ENCODE measurements around the gene NALCN.

Gene NALCN

DNA sequence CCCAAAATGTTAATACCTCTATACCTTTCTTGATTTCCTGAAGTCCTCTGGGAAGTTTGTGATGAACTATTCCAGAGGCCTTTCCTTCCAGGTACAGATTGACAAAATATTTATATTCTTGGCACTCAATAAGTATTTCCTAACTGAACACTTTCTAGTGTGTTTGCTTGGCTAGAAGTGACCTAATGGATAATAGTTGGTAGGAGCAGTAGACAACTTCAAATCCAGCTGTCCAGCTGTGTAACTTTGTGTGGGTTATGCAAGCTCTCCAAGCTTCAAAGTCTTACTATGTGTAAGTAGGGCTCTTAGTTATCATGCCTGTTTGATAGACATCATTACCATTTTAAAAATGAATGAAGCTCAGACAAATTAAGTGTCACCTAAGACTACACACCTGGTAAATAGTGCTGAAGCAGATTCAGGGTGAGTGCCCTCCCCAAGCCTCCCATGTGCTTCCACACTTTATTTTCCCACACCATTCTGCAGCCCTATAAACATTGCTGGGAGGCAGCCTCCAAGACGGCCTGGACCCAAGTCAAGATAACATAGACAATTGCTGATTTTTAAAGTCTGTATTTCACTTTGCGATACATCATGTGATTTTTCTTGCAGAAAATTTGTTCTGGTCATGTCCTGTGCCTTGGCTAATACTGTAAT lies 196.6 kb downstream of the NALCN start:
- H3K9me3 ChIP-seq (ENCODE audit: control insufficient read depth, low read depth, low read length), result no peaks in the 10 kb centered on the region
- H3K9ac ChIP-seq (ENCODE audit: low read length), result no peak overlapping the region
- H3K4me1 ChIP-seq (ENCODE audit: control insufficient read depth, low read depth, low read length), result no peaks in the 10 kb centered on the region
- H3K4me3 ChIP-seq (ENCODE audit: low read length), result no peak overlapping the region
- H3K36me3 ChIP-seq (ENCODE audit: control insufficient read depth, low read depth, low read length), result no peaks in the 10 kb centered on the region
- no peak overlapping the region for H3K27ac ChIP-seq (ENCODE audit: low read length)
- no peaks in the 10 kb centered on the region for H3K27me3 ChIP-seq (ENCODE audit: control insufficient read depth, insufficient read depth, low read length)

DNA sequence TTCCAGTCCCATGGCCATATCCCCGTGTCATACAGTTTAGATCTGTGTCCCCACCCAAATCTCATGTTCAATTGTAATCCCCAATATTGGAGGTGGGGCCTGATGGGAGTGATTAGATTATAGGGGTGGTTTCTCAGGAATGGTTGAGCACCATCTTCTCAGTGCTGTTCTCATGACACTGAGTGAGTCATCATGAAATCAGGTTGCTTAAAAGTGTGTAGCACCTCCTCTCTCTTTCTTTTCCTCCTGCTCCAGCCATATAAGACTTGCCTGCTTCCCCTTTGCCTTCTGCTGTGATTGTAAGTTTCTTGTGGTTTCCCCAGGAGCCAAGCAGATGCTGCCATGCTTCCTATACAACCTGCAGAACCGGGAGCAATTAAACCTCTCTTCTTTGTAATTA lies 197.8 kb downstream of the NALCN start:
- Histone ChIP-seq H3K9ac (ENCODE audit: low read length) (no peak overlapping the region), H3K27ac (ENCODE audit: low read length) (no peak overlapping the region), H3K9me3 (ENCODE audit: control insufficient read depth, low read depth, low read length) (no peaks in the 10 kb centered on the region), H3K4me3 (ENCODE audit: low read length) (no peak overlapping the region), H3K27me3 (ENCODE audit: control insufficient read depth, insufficient read depth, low read length) (no peaks in the 10 kb centered on the region), H3K4me1 (ENCODE audit: control insufficient read depth, low read depth, low read length) (no peaks in the 10 kb centered on the region), H3K36me3 (ENCODE audit: control insufficient read depth, low read depth, low read length) (no peaks in the 10 kb centered on the region)

- Histone ChIP-seq H3K27me3 (ENCODE audit: control insufficient read depth, insufficient read depth, low read length) (no peaks in the 10 kb centered on the region), H3K9ac (ENCODE audit: low read length) (no peak overlapping the region), H3K36me3 (ENCODE audit: control insufficient read depth, low read depth, low read length) (no peaks in the 10 kb centered on the region), H3K4me1 (ENCODE audit: control insufficient read depth, low read depth, low read length) (no peaks in the 10 kb centered on the region), H3K27ac (ENCODE audit: low read length) (no peak overlapping the region), H3K4me3 (ENCODE audit: low read length) (no peak overlapping the region), H3K9me3 (ENCODE audit: control insufficient read depth, low read depth, low read length) (no peaks in the 10 kb centered on the region)
Observed at GRCh38 chr13:101217086-101217485, 199.2 kb downstream of the NALCN start.

GRCh38 chr13:101211261-101211660 lies 205.0 kb downstream of the NALCN start:
- Histone ChIP-seq H3K4me3 (ENCODE audit: low read length) (no peak overlapping the region), H3K36me3 (ENCODE audit: control insufficient read depth, low read depth, low read length) (no peaks in the 10 kb centered on the region), H3K27me3 (ENCODE audit: control insufficient read depth, insufficient read depth, low read length) (no peaks in the 10 kb centered on the region), H3K4me1 (ENCODE audit: control insufficient read depth, low read depth, low read length) (no peaks in the 10 kb centered on the region), H3K27ac (ENCODE audit: low read length) (no peak overlapping the region), H3K9ac (ENCODE audit: low read length) (no peak overlapping the region), H3K9me3 (ENCODE audit: control insufficient read depth, low read depth, low read length) (no peaks in the 10 kb centered on the region)

DNA sequence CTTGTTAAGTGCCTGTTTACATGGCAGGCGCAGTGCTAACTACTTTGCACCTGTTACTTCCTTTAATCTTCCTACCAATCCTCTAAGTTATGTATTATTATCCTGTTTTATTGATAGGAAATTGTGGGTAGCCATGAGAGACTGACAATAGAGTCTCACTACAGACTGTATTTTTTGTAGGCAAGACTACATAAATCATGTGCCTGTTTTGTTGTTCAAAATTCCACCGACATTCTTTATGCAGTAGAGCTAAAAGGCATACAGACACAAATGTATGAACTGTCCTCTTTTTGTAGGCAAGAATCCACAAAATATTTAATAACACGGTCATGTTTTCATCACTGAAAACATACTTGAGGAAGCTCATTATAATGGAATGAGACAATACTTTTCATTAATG lies 205.5 kb downstream of the NALCN start:
- no peaks in the 10 kb centered on the region for H3K36me3 ChIP-seq (ENCODE audit: control insufficient read depth, low read depth, low read length)
- H3K4me1 ChIP-seq (ENCODE audit: control insufficient read depth, low read depth, low read length), result no peaks in the 10 kb centered on the region
- no peak overlapping the region for H3K4me3 ChIP-seq (ENCODE audit: low read length)
- no peaks in the 10 kb centered on the region for H3K27me3 ChIP-seq (ENCODE audit: control insufficient read depth, insufficient read depth, low read length)
- H3K27ac ChIP-seq (ENCODE audit: low read length), result no peak overlapping the region
- no peak overlapping the region for H3K9ac ChIP-seq (ENCODE audit: low read length)
- H3K9me3 ChIP-seq (ENCODE audit: control insufficient read depth, low read depth, low read length), result no peaks in the 10 kb centered on the region

GRCh38 chr13:101209206-101209893 lies 207.0 kb downstream of the NALCN start:
- H3K4me1 ChIP-seq (ENCODE audit: control insufficient read depth, low read depth, low read length), result no peaks in the 10 kb centered on the region
- no peaks in the 10 kb centered on the region for H3K9me3 ChIP-seq (ENCODE audit: control insufficient read depth, low read depth, low read length)
- H3K9ac ChIP-seq (ENCODE audit: low read length), result no peak overlapping the region
- no peaks in the 10 kb centered on the region for H3K36me3 ChIP-seq (ENCODE audit: control insufficient read depth, low read depth, low read length)
- H3K27me3 ChIP-seq (ENCODE audit: control insufficient read depth, insufficient read depth, low read length), result no peaks in the 10 kb centered on the region
- no peak overlapping the region for H3K27ac ChIP-seq (ENCODE audit: low read length)
- H3K4me3 ChIP-seq (ENCODE audit: low read length), result no peak overlapping the region

DNA sequence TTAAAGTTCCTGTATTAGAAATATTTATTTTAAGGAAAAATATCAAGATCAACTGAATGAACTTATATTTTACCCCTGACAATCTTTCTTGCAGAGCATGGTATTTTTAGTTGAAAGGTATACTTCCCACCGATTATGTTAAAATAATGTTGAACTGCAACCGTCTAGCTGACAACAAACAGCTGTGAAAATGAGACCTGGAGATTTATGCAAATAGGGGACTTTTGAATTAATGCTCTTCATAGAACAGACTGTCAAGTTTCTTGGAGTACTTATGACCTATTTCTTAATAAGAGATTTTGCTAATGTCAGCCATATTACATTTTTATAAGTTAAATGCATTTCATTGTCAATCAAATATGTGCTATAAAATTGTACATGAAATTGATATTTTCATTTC lies 210.9 kb downstream of the NALCN start:
- Histone ChIP-seq H3K4me1 (ENCODE audit: control insufficient read depth, low read depth, low read length) (no peaks in the 10 kb centered on the region), H3K9me3 (ENCODE audit: control insufficient read depth, low read depth, low read length) (no peaks in the 10 kb centered on the region), H3K27me3 (ENCODE audit: control insufficient read depth, insufficient read depth, low read length) (no peaks in the 10 kb centered on the region)

DNA sequence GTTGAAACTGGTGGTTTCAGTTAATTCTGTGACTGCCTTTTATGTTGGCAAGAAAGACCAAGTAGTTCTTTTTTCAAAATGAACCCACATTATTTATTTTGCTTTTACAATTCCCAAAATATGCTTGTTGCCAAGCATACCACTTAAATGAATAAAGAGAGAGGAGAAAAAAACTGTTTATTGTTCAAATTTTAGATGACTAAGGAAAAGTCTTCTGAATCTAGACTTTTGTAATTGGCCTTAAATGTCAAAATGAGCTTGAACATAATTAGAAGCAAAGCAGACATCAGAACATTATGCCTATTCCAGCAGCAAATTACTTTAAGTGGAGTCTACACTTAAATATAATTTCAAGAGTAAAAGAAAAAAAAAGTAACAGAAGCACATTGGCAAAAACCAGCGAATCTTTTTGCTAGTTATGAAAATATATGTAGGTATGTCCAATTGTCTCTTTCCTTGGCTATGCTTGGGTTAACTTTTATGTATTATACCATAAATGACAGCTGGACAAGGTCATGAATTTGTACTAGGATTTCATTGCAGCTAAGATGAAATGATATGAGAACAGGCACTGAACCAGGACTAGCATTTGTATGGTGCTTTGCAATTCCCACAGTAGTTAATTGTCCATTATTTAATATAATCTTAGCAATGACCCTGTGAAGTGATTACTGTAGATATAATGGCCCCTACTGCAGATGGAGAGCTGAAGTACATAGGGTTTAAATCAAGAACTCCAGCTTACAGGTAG lies 211.9 kb downstream of the NALCN start:
- Histone ChIP-seq H3K4me1 (ENCODE audit: control insufficient read depth, low read depth, low read length) (no peaks in the 10 kb centered on the region), H3K27ac (ENCODE audit: low read length) (no peak overlapping the region), H3K9me3 (ENCODE audit: control insufficient read depth, low read depth, low read length) (no peaks in the 10 kb centered on the region), H3K4me3 (ENCODE audit: low read length) (no peak overlapping the region), H3K9ac (ENCODE audit: low read length) (no peak overlapping the region), H3K36me3 (ENCODE audit: control insufficient read depth, low read depth, low read length) (no peaks in the 10 kb centered on the region), H3K27me3 (ENCODE audit: control insufficient read depth, insufficient read depth, low read length) (no peaks in the 10 kb centered on the region)

More for the DNA sequence above, 210.9 kb downstream of the NALCN start:
- H3K4me3 ChIP-seq (ENCODE audit: low read length), result no peak overlapping the region
- no peak overlapping the region for H3K27ac ChIP-seq (ENCODE audit: low read length)
- H3K9ac ChIP-seq (ENCODE audit: low read length), result no peak overlapping the region
- H3K36me3 ChIP-seq (ENCODE audit: control insufficient read depth, low read depth, low read length), result no peaks in the 10 kb centered on the region

DNA sequence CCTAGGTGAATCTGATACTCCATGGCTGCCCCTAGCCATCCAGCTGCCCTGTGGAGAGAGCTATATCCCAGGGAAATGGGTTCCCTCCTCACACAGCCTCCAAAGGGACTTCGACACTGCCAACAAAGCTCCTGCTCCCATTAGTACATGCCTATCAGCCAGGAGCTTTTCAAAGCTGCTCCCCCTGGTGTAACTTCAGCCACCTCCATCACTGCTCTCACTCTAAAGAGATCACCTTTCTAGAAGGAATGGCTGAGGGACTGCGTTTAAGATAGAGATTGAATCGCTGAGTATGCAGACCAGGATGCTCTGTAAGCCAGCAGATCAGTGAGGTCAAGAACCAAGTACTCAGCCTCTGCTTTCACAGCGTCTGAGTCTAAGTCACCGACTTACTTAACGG lies 213.7 kb downstream of the NALCN start:
- Histone ChIP-seq H3K36me3 (ENCODE audit: control insufficient read depth, low read depth, low read length) (no peaks in the 10 kb centered on the region), H3K27me3 (ENCODE audit: control insufficient read depth, insufficient read depth, low read length) (no peaks in the 10 kb centered on the region), H3K27ac (ENCODE audit: low read length) (no peak overlapping the region), H3K4me1 (ENCODE audit: control insufficient read depth, low read depth, low read length) (no peaks in the 10 kb centered on the region), H3K4me3 (ENCODE audit: low read length) (no peak overlapping the region), H3K9me3 (ENCODE audit: control insufficient read depth, low read depth, low read length) (no peaks in the 10 kb centered on the region), H3K9ac (ENCODE audit: low read length) (no peak overlapping the region)

- H3K4me3 ChIP-seq (ENCODE audit: low read length), result no peak overlapping the region
Observed at GRCh38 chr13:101190976-101191375, 225.3 kb downstream of the NALCN start.

DNA sequence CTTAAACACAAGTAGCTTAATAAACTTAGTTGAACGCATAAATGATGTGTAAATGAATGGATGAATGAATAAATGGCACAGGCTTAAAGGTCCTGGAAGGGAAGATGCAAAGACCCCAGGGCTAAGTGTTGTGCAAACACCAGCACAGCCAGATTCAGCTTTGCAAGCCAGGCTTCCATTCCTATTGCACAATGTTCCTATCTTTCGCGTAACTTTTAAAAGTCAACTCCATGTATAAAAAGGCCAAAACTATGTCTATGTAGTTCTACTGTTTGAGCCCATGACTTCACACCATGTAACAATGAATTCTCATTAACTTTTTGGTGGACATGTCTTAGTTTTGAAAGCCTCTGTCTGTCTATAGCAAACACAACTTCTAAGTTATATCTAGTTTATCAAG lies 226.0 kb downstream of the NALCN start:
- Histone ChIP-seq H3K27ac (ENCODE audit: low read length) (no peak overlapping the region), H3K27me3 (ENCODE audit: control insufficient read depth, insufficient read depth, low read length) (no peaks in the 10 kb centered on the region), H3K9me3 (ENCODE audit: control insufficient read depth, low read depth, low read length) (no peaks in the 10 kb centered on the region), H3K36me3 (ENCODE audit: control insufficient read depth, low read depth, low read length) (no peaks in the 10 kb centered on the region), H3K4me1 (ENCODE audit: control insufficient read depth, low read depth, low read length) (no peaks in the 10 kb centered on the region), H3K9ac (ENCODE audit: low read length) (no peak overlapping the region), H3K4me3 (ENCODE audit: low read length) (no peak overlapping the region)

More at GRCh38 chr13:101190976-101191375, 225.3 kb downstream of the NALCN start:
- Histone ChIP-seq H3K36me3 (ENCODE audit: control insufficient read depth, low read depth, low read length) (no peaks in the 10 kb centered on the region), H3K4me1 (ENCODE audit: control insufficient read depth, low read depth, low read length) (no peaks in the 10 kb centered on the region), H3K9ac (ENCODE audit: low read length) (no peak overlapping the region), H3K9me3 (ENCODE audit: control insufficient read depth, low read depth, low read length) (no peaks in the 10 kb centered on the region), H3K27me3 (ENCODE audit: control insufficient read depth, insufficient read depth, low read length) (no peaks in the 10 kb centered on the region), H3K27ac (ENCODE audit: low read length) (no peak overlapping the region)

All from iPS-18a (cell line).